B cell (primary cell): ENCODE results near the gene HTR4. TPM values are rescaled to one million over a fixed set of nuclear protein-coding genes. Genes with fewer than 3 reads are reported as not detected.

Source experiments
- ATAC-seq: fragments of 200-7000 bp; cut with Tn5 transposase; one replicate; pipeline ENCODE4 v1.10.0; 2021; ENCODE audit warnings: low read depth, mild to moderate bottlenecking, moderate number of reproducible peaks, moderate library complexity
- CTCF ChIA-PET: fragments of 350-600 bp; sonication (Branson Sonifier 250); formaldehyde crosslinking; loops from one replicate; lab custom pipeline; 2021; ENCODE audit warnings: antibody characterized with exemption, inconsistent platforms; lab: Charles Lee
- POLR2A ChIA-PET: fragments of 350-600 bp; sonication (Branson Sonifier 250); formaldehyde crosslinking; loops from one replicate; lab custom pipeline; 2021; ENCODE audit warnings: antibody characterized with exemption; lab: Charles Lee
- DNase-seq: peaks from one replicate; pipeline ENCODE4 v3.0.0; 2013
- H2AFZ ChIP-seq: 2 replicates; pipeline ENCODE4 v1.6.1; 2012; ENCODE audit warnings: mild to moderate bottlenecking, low read depth, low read length; ENCODE audit not compliant: insufficient read depth, poor library complexity, severe bottlenecking
- H3K27ac ChIP-seq, 2 donors: 1 replicate in 1 of 2; 2 replicates in 1 of 2; pipeline ENCODE4 v1.5.1; 2012 to 2013; ENCODE audit warnings: low read length in 2 of 2, mild to moderate bottlenecking in 2 of 2, moderate library complexity in 1 of 2
- H3K27me3 ChIP-seq, 4 experiments: fragments of 200-600 bp in 1 of 4; sonication (generic) in 1 of 4; replicated peaks in 1 of 4; 1 replicate in 2 of 4; 2 replicates in 2 of 4; pipeline versions ENCODE4 v1.6.1 to v1.7.0; 2013 to 2016; ENCODE audit warnings: low read length in 3 of 4, mild to moderate bottlenecking in 2 of 4, mixed read lengths in 1 of 4, moderate library complexity in 1 of 4; ENCODE audit not compliant: insufficient read depth in 4 of 4, control insufficient read depth in 3 of 4; ENCODE audit errors: control extremely low read depth in 1 of 4
- H3K36me3 ChIP-seq, 2 experiments: replicated peaks in 1 of 2; 1 replicate in 1 of 2; 2 replicates in 1 of 2; pipeline versions ENCODE4 v1.6.1 to v1.7.1; 2013; ENCODE audit warnings: low read length in 1 of 2; ENCODE audit not compliant: insufficient read depth in 2 of 2, control insufficient read depth in 1 of 2; ENCODE audit errors: control extremely low read depth in 1 of 2, extremely low read depth in 1 of 2
- H3K4me1 ChIP-seq, 2 donors: fragments of 200-600 bp in 1 of 2; sonication (generic) in 1 of 2; 1 replicate in 1 of 2; 2 replicates in 1 of 2; pipeline versions ENCODE4 v1.5.1 to v1.6.1; 2013 to 2017; ENCODE audit warnings: low read length in 2 of 2; ENCODE audit not compliant: control insufficient read depth in 2 of 2, insufficient read depth in 2 of 2
- H3K4me2 ChIP-seq: replicated peaks from 2 replicates; pipeline ENCODE3; 2012; ENCODE audit warnings: mild to moderate bottlenecking, low read depth, low read length; ENCODE audit not compliant: poor library complexity, severe bottlenecking
- H3K4me3 ChIP-seq, 5 experiments: fragments of 200-600 bp in 1 of 5; sonication (generic) in 1 of 5; 1 replicate in 3 of 5; 2 replicates in 2 of 5; pipeline versions ENCODE4 v1.5.1 to v1.7.0; 2011 to 2016; ENCODE audit warnings: low read length in 4 of 5, mild to moderate bottlenecking in 4 of 5, low read depth in 2 of 5, control low read depth in 1 of 5, moderate library complexity in 1 of 5; ENCODE audit not compliant: insufficient read depth in 1 of 5; ENCODE audit errors: control extremely low read depth in 1 of 5, extremely low read depth in 1 of 5
- H3K79me2 ChIP-seq: fragments of 200-600 bp; sonication (generic); one replicate; pipeline ENCODE4 v1.6.0; 2016; ENCODE audit warnings: low read length; ENCODE audit not compliant: control insufficient read depth, insufficient read depth
- H3K9ac ChIP-seq: fragments of 200-600 bp; sonication (generic); 2 replicates; pipeline ENCODE4 v1.6.1; 2017; ENCODE audit warnings: mild to moderate bottlenecking, low read length, moderate library complexity
- H3K9me3 ChIP-seq, 3 donors: one replicate each; pipeline versions ENCODE4 v1.6.1 to v1.7.1; 2013; ENCODE audit warnings: low read length in 2 of 3; ENCODE audit not compliant: control insufficient read depth in 2 of 3, insufficient read depth in 1 of 3; ENCODE audit errors: control extremely low read depth in 1 of 3
- H4K20me1 ChIP-seq: 2 replicates; pipeline ENCODE4 v1.6.0; 2012; ENCODE audit warnings: mild to moderate bottlenecking, low read length; ENCODE audit not compliant: insufficient read depth, control insufficient read depth, poor library complexity, severe bottlenecking
- H3K27ac Mint-ChIP-seq: one replicate; pipeline ENCODE4 v1.8.0; 2021; ENCODE audit warnings: mixed read lengths
- H3K27me3 Mint-ChIP-seq: one replicate; pipeline ENCODE4 v1.8.0; 2021; ENCODE audit warnings: mixed read lengths
- H3K4me1 Mint-ChIP-seq: one replicate; pipeline ENCODE4 v1.8.0; 2021; ENCODE audit warnings: mixed read lengths
- H3K4me3 Mint-ChIP-seq: one replicate; pipeline ENCODE4 v1.8.0; 2021; ENCODE audit warnings: mixed read lengths
- H3K9me3 Mint-ChIP-seq: one replicate; pipeline ENCODE4 v1.8.0; 2022; ENCODE audit warnings: mixed read lengths; ENCODE audit not compliant: insufficient read depth
- EZH2 ChIP-seq: IDR thresholded peaks from 2 replicates; pipeline ENCODE4 v1.6.1; 2012; ENCODE audit warnings: borderline replicate concordance, low read depth, mild to moderate bottlenecking, moderate library complexity, low read length; ENCODE audit not compliant: insufficient read depth, poor library complexity, severe bottlenecking
- WGBS: methylation state at CpG from one replicate; pipeline ENCODE4 v1.1.5; 2013; ENCODE audit warnings: missing lambda C conversion rate; ENCODE audit not compliant: insufficient coverage; 5-methylcytosine and 5-hydroxymethylcytosine counted together
- intact Hi-C: fragments of 100-400 bp; cut with micrococcal nuclease; formaldehyde crosslinking; loops from one replicate; pipeline ENCODE4 v1.10.0; 2022
- polyA plus RNA-seq: library from polyadenylated mRNA; depleted of rRNA; stranded (reverse); fragments of >200 nt; gene quantifications from 2 replicates; pipeline ENCODE4 v1.2.3, GENCODE V29; 2012
- total RNA-seq, 2 donors: library from RNA; stranded (reverse); fragments of 120-200 nt in 1 of 2; gene quantifications; 1 replicate in 1 of 2; 2 replicates in 1 of 2; pipeline versions ENCODE4 v1.2.3 to v1.2.4, GENCODE V29; 2013 to 2022
- TF ChIP-seq, protein P1 (sequence below): fragments of 200-600 bp; IDR thresholded peaks from one replicate; pipeline ENCODE4 v1.8.0; 2022; ENCODE audit warnings: antibody characterized with exemption, mild to moderate bottlenecking

The HTR4 gene
- total and polyA plus RNA-seq, 2 donors (not counting 1 experiment from before 2014, with no cell fraction given), result not detected

- Mint-ChIP-seq H3K9me3 (no peaks in the 10 kb centered on the region), H3K27me3 (peaks cover 15% of the 10 kb centered on the region), H3K4me1 (no peaks in the 10 kb centered on the region), H3K4me3 (no peak overlapping the region), H3K27ac (no peak overlapping the region)
- CTCF ChIA-PET, result no interaction called here
- ATAC-seq (no peak), DNase-seq (no peak)
- Histone ChIP-seq H3K4me1 (no peaks in the 10 kb centered on the region), H3K79me2 (no peaks in the 10 kb centered on the region), H4K20me1 (no peaks in the 10 kb centered on the region), H3K4me3 (no peak overlapping the region), H3K4me2 (no peak overlapping the region), H3K36me3 (no peaks in the 10 kb centered on the region), H3K9me3 (no peaks in the 10 kb centered on the region), H3K27ac (no peak overlapping the region), H3K9ac (no peak overlapping the region), H3K27me3 (peaks cover 0 to 3% (median 0%) of the 10 kb centered on the region in 4 experiments), H2AFZ (no peak overlapping the region)
- intact Hi-C loops, result no loop called here
- TF ChIP-seq, protein P1, sequence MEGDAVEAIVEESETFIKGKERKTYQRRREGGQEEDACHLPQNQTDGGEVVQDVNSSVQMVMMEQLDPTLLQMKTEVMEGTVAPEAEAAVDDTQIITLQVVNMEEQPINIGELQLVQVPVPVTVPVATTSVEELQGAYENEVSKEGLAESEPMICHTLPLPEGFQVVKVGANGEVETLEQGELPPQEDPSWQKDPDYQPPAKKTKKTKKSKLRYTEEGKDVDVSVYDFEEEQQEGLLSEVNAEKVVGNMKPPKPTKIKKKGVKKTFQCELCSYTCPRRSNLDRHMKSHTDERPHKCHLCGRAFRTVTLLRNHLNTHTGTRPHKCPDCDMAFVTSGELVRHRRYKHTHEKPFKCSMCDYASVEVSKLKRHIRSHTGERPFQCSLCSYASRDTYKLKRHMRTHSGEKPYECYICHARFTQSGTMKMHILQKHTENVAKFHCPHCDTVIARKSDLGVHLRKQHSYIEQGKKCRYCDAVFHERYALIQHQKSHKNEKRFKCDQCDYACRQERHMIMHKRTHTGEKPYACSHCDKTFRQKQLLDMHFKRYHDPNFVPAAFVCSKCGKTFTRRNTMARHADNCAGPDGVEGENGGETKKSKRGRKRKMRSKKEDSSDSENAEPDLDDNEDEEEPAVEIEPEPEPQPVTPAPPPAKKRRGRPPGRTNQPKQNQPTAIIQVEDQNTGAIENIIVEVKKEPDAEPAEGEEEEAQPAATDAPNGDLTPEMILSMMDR, result no peak
- TF ChIP-seq EZH2, result no peak
- POLR2A ChIA-PET, result no interaction called here
Measured at GRCh38 chr5:148569948-148570347, 84.4 kb downstream of the HTR4 start.

GRCh38 chr5:148565148-148565547 lies 89.2 kb downstream of the HTR4 start:
- peaks cover 12% of the 10 kb centered on the region for H3K27me3 Mint-ChIP-seq
- POLR2A ChIA-PET, result no interaction called here

More at GRCh38 chr5:148565148-148565547, 89.2 kb downstream of the HTR4 start:
- Histone ChIP-seq H3K36me3 (no peaks in the 10 kb centered on the region), H3K27ac (no peak overlapping the region), H2AFZ (no peak overlapping the region), H3K27me3 (peaks cover 0 to 3% (median 0%) of the 10 kb centered on the region in 4 experiments), H3K4me2 (no peak overlapping the region), H3K9ac (no peak overlapping the region), H3K79me2 (no peaks in the 10 kb centered on the region), H3K4me3 (no peak overlapping the region), H3K4me1 (no peaks in the 10 kb centered on the region), H4K20me1 (no peaks in the 10 kb centered on the region), H3K9me3 (no peaks in the 10 kb centered on the region)
- intact Hi-C loops, result no loop called here
- Mint-ChIP-seq H3K4me3 (no peak overlapping the region), H3K27ac (no peak overlapping the region), H3K9me3 (no peaks in the 10 kb centered on the region), H3K4me1 (no peaks in the 10 kb centered on the region)
- no CpG with 5 or more reads among the region's 3 CpGs for WGBS
- TF ChIP-seq, protein P1, result no peak
- no peak for TF ChIP-seq EZH2
- CTCF ChIA-PET, result no interaction called here
- DNase-seq (no peak), ATAC-seq (no peak)
